HG02642 (cell line): ENCODE results near the gene PNPLA7.
"Not testable (repeated sequence)": the region's sequence is repeated elsewhere in the genome, so short reads cannot be mapped to it uniquely, and the experiment has no call there.

Source experiments
- ATAC-seq: cut with Tn5 transposase; IDR thresholded peaks from one replicate; pipeline ENCODE4 v1.9.1; 2021; ENCODE audit warnings: mild to moderate bottlenecking; ENCODE audit not compliant: unreplicated experiment, poor library complexity

The PNPLA7 gene

DNA sequence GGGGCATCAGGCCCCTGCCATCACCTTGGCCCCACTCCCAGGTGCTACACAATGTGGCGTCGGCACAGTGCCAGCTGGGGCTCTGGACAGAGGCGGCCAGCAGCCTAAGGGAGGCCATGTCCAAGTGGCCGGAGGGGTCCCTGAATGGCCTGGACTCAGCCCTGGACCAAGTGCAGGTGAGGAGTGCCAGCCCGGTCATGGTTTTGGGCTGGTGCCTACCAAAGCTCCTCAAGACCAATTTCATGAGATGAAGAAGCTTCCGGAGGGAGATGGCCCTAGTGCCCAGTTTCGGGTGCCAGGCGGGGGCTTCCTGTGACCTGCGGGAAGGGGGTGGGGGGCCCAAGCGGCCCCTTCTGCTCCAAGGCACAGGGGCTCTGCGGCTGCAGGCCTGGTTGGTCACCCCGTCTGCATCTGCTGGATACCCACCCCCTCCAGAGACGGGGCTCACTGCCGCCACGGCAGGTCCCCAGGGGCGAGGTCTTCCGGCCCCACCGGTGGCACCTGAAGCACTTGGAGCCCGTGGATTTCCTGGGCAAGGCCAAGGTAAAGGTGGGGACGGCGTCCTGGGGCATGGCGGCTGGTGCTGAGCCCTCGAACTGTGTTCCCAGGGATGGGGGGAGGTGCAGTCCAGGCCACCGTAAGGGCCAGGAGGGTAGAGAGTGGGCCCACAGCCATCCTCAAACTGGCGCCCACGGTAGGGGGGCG is 121.2 kb downstream of the PNPLA7 start:
- ATAC-seq = no peak

DNA sequence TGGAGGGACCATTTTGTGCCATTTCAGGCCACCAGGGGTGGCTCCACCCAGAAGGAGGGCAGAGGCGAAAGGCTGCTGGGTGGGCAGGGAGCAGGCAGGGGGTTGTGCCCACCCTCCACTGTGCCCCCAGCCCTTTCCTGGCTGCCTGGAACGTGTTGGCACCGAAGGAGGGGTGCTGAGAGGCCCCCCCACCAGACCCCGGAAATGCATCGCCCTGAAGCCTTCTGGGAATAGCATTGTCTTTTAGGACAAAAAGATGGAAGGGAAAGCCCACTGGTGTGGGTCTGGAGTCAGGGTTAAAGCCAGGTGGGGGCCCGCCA is 121.9 kb downstream of the PNPLA7 start:
- ATAC-seq = no peak

DNA sequence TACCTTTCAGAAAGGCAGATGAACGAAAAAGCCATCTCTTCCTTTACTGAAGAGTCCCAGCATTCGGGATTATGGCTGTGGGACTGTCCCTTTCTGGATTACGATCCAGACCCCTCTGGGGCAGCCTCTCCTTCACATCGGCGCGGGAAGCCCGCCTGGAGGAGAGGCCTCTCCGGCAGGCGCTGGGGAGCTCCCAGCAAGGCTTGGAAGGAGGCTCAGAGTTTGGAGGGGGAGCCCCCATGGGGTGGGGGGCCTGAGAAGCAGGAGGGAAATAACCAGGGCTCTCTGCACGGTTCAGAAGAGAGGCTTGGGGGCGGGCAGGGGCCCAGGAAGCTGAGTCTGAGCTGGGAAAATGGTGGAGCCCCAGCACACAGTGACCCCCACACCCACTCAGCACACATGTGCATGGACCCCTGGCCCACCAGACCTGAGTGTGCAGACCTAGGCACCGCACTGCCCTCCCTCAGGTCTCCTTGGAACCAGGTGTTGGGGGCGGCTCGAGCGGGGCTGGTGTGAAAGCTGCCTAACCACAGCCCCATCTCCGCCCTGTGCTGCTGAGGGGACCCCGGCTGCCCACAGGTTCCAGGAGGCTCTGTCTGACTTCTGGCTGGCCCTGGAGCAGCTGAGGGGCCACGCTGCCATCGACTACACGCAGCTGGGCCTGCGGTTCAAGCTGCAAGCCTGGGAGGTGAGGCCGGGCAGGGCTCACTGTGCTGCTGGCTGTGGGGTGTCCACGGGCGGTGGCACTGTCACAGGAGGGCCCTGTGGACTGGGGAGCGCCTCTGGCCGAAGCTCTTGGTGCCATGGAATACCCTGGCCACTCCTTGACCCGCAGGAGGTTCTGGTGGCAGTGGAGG is 122.5 kb downstream of the PNPLA7 start:
- no peak for ATAC-seq

DNA sequence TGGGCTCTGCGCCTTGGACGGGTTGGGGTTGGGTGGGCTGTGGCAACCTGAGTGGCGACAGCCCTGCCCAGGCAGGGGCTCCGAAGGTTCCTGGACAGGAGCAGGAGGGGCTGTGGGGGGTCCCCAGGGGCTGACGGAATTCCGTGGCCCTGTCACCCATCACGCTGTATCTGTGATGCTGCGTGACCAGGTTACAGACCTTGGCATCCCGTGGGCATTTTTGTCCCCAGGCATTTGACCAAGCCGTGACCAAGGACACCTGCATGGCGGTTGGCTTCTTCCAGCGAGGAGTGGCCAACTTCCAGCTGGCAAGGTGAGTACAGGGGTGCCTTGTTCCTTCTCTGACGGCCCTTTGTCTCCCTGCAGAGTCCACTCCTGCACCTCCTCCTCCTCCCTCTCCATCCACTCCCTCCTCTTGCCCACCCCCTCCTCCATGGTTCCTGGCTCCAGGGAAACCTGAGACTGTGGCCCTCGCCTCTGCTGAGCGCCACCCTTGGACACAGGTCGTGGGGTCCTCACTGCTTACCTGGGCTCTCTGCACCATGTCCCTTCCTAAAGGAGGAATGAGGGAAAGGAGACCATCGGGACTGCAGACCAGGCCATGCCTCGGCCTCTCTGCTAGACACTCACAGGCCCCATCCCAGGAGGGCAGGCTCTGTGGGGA is 124.1 kb downstream of the PNPLA7 start:
- ATAC-seq = no peak

DNA sequence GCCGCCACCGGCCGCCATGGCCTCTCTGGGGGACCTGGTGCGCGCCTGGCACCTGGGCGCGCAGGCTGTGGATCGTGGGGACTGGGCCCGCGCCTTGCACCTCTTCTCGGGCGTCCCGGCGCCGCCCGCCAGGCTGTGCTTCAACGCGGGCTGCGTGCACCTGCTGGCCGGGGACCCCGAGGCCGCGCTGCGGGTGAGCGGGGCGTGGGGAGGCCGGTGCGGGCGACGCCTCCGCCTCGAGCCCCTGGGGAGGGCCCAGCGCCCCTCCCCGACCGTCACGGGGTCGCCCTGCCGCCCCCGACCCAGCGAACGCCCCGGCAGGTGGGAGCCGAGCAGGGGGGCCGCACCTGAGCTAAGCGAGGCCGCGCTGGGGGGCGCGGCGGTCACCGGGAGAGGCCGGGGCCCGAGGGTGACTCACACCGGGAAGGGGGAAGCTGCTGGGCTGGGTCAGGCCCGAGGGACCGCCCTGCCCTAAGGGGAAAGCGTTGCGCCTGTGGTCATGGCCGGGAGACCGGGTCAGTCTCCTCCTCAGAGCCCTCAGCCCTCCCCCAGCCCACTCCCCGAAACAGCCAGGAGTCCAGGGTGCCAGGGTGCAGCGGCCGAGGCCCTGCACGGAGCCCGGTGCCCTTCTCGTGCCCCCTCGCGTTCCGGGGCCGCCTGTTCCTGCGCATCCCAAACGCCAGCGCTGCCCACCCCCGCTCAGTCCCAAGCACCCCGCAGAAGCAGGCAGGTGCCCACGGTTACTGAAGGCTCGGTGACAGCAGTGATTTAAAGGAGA is 126.5 kb downstream of the PNPLA7 start:
- peak; percentile 31 for ATAC-seq

DNA sequence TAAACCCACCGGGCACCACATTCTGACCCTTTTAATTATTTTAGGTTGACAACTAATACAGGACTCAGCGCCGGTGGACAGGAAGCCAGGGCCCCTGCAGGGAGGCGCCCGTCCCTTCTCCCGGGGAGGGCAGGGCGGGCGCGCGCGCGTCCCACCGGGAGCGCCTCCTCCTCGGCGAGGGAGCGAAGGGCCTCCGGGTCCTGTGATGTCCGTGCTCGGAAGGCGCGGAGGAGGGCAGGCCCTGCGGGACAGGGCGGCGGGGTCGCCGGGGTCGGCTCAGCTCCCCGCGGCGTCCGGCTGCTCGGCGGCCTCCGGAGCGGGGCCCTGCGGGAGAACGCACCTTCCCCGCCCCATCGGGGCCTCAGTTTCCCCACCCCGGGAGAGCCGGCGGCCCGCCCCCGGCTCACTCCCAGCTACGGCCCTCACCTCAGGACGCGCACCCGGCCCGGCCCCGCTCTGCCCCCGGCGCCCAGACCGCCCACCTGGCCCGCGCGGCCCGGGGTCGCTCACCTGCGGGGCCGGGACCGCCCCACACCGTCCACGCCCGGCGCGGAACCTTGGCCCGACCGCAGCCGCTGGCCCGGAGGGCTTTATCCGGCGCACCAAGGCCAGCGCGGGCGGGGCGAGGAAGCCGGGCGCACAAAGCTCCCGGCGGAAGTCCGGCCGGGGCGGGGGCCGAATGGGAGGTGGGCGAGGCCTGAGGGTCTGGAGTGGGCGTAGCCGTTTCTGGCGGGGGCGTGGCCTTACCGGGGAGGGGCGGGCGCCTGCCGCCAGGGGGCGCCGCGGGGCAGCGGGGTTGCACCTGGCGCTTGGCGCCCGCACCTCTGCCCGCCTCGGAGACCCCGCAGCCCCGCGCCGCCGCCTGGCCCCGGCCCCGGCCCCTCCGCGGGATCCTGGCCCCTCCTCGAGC is 127.3 kb downstream of the PNPLA7 start, which contains the start of the genes EXD3 and NOXA1:
TSS of gene EXD3 (minus strand) at position 559 of the 910 bp plus-strand sequence. CDS start 27,805 bp downstream, outside the sequence.
TSS of gene NOXA1 (plus strand) at position 790 of the 910 bp plus-strand sequence. CDS start 137 bp downstream, outside the sequence.
- ATAC-seq = peak; percentile 90

DNA sequence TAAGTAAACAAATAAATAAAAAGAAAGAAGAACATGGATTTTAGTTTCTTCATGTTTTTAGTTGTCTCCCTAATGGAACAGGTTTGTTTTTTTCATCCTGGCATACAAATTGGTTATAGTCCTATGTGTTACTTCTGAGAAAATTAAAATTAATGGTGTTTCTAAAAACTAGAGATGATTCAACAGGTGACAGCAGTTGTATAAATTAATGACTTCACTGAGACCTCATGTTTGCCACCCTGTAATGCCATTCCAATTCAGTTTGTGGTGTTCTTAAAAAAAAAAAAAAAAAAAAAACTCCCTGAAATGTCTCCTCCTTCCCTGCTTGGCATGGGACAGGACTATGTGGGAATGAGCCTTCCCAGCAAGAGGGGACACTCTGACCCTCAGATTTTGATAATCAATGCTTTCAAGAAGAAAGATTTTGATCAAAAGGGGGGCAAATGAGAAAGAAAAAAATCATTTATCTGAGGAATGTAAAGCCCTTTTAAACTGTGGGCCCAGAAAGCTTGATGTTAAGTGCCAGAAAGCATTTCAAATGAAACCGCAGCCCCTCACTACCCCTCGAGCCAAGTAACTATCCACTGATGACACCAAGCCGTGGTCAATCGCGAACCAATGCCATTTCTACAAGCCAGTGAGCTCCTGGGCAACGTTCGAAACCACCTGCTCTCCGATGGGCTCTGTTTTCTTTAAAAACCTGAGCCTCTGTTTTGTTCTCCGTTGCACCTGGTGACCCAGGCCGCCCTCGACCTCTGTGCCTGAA is 128.2 kb downstream of the PNPLA7 start:
- no peak for ATAC-seq

DNA sequence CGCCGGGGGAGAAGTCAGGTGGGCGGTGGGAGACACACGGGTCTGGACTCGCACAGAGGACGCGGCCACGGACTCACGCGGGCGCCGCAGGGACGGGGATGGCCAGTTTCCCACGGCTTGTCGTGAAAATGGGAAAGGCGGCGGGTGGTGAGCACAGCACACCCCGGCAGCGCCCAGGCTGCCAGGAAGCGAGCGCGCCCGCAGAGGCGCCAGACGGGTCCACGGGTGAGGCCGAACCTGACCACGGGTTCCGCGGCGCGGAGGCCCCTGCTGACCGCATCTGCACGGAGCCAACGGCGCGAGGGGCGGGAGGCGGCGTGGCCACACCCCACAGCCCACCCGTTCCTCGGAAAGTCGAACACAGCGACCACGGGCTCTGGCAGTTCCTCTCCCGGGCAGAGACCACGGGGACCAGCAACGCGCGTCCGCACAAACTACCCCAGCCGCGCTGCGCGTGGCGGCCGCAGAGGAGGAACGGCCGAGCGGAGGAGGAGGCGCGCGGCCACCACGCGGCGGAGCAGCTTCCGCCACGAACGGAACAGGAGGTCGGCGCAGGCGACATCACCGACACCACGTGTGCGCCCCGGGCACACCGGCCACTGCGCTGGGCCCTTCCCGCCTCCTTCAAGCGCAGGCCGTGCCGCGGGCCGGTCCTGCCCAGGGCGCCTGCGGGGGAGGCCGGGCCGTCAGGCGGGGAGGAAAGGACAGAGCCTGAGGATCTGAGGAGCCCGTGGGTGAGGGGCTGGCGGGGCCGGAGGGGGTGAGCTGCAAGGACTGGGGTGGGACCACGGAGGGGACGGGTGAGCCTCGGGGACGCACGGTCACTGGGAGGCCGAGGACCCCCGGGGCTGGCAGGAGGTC is 132.8 kb downstream of the PNPLA7 start:
- ATAC-seq = no peak

DNA sequence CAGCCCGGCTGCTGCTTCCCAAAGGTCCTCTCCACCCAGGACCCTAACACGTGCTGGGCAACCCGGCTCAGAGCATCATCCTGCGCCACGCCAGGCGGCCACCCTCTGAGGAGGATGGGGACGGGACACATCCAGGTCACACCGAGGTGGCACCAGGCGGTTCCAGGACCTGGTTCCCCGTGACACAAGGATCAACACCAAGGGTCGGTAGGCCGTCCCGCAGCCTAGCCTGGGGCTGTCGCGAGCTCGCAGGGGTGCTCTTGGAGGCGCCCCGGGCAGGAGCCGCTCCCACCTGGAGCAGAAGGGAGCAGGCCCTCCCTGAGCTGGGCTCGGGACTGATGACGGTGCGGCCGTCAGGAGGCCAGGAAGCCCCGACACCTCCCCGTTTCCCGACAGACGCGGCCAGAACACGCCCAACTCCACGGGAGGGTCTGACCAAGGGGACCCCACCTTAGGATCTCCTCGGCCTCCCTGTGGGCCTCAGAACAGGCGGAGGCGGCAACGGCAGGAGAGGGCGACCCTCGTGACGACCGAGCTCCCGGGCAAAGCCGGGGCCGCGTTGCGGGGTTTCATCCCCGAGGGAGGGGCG is 133.5 kb downstream of the PNPLA7 start:
- no peak for ATAC-seq

DNA sequence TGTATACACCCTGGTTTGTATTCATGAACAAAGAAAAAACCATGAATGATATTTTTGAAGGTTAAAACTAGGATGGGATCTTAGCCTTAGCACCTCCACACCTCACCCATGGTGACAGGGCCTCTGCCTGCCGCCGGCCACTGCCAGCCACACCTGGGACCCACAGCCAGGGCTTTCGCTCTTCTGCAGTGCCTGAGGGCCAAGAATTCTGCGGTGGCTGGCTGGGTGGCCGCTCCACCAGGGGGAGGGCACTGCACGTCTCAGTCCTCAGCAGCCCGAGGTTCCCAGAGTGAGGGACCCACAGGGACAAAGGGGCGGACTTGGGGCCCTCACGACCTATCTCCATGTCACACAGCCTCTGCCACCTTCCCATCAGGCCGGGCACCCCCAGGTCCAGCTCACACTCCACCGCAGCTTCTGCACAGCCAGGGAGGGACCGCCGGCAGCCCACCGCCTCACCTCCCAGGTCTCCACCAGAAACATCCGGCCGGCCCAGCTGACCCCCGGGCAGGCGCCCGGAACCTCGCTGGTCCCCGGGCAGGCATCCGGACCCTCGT is 134.1 kb downstream of the PNPLA7 start:
- ATAC-seq = no peak

DNA sequence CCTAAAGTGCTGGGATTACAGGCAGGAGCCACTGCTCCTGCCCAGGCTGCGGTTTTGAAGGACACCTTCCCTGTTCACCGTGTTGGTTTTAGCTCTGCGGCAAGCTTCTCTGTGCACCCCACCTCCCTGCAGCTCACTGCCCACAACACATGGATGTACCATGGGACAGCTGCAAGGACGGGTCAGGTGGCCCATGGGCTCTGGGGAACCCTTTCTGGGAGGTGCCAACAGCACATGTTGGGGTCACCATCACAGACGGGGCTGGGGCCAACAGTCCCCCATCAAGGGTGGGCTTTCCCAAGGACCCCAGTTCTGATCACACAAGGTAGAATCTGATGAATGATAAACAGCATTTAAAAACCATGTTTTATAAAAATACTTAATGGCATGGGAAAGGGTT is 134.8 kb downstream of the PNPLA7 start:
- no peak for ATAC-seq

DNA sequence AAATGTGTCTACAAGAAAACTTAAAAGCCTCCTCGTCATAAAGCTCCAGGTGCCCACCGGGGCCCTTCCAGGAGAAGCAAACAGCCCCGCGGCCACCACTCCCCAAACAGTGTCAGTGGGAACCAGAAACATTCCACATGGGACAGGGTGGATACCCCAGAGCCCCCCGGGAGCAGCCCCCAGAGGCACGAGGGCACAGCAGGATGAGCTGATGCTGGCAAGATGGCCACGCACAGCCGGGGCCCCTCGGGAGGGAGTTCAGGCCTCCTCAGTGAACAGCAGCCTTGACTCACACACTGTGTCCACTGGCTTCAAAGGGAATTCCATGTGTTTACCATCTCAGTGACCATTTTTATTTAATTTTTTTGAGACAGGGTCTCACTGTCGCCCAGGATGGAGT is 137.8 kb downstream of the PNPLA7 start:
- no peak for ATAC-seq

DNA sequence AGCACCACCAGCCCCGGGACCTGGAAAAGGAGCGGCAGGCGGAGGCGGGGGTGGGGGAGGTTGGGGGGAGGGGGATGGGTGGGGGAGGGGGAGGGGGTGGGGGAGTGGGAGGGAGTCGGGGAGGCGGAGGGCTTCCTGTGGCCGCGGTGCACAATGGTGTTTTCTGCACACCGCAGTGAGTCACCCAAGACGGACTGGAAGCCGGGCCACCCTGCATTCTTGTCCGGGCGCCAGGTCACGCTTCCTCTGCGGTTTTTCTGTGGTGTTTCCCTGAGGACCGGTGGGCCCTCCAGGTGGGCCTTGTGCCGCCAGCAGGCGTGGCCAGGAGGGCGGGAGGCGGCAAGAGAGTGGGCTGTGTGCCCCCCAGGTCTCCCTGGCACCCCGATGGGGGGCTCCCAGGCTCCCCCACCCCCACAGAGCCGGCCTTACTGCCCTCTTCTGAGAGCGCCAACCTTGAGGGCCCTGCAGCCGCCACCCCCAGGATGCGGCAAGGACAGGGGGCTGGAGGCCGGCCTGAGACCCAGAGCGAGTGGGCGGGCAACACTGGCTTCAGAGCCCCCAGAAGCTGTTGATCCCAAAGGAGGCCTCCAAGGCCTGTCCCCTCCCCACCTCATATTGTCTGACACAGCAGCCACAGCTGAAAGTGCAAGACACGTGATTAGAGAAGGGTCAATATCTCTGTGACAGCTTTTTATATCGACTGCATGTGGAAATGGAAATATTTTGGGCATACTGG is 138.4 kb downstream of the PNPLA7 start:
- ATAC-seq = no peak

DNA sequence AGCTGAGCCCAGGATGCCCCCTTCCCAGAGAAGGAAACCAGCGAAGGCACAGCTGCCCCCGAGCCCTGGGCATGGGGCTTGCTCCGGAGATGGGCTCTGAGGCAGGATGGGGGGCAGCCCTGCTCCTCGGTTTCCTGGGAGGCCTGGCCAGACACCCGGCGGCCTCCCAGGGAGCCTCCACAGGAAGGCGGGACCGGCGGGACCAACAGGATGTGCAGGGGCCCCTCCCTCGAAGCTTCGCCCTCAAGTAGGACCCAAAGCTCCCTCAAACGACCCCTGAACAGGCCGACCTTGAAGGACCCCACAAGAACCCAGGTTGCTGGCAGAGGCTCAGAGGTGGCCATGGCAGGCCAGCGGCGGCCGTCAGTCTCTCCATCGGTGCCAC is 138.9 kb downstream of the PNPLA7 start:
- no peak for ATAC-seq

DNA sequence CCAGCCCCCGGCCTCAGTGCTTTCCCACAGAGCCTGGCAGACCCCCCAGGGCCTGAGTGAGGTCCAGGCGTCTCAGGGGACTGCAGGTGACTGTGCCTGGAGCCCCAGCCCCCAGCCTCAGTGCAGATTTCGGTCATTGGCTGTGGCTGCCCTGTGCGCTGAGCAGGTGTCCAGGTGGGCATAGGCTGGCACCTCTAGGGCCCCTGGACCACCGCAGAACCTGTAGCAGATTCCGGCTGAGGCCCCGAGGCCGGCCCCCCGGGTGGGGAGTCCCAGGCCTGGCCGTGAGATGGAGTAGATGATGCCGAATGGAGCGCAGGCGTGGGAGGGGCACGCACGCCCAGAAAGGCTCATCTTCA is 139.3 kb downstream of the PNPLA7 start:
- no peak for ATAC-seq

DNA sequence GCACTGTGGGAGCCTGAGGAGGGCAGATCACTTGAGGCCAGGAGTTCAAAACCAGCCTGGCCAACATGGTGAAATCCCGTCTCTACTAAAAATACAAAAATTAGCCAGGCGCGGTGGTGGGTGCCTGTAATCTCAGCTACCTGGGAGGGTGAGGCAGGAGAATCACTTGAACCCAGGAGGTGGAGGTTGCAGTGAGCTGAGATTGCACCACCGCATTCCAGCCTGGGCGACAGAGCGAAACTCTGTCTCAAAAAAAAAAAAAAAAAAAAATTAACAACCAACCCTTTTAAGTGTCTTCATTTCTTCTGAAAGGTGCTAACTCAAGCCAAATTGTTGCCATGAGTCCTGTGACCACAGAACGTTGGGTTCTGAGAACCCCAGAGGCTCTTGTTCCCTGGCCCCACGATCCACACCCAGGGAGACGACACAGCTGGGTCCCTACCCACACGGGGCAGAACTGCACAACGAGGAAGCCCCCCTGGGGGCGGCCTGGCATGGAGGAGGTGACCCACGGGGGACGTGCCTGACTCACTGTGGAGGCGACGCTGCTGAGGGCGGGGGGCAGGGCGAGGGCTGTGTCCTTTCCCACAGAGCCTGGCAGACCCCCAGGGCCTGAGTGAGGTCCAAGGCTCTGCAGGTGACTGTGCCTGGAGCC is 139.8 kb downstream of the PNPLA7 start:
- not testable (repeated sequence) for ATAC-seq
